K562 (cell line): Measurements from ENCODE around the gene CENPC. TPM values are rescaled to one million over a fixed set of nuclear protein-coding genes. Genes with fewer than 3 reads are reported as not detected.

Experiments used
- ATAC-seq: fragments of 200-7000 bp; cut with Tn5 transposase; 3 replicates; pipeline ENCODE4 v1.9.1; 2020; ENCODE audit warnings: moderate library complexity
- BruUV-seq: library from RNA; stranded (reverse); fragments of 400-500 nt; replicated peaks from 2 replicates; lab custom pipeline; 2021; lab: Mats Ljungman, UMichigan
- CTCF ChIA-PET: fragments of 300-600 bp; formaldehyde crosslinking; extraction: SDS; loops from one replicate; lab custom pipeline; 2021; ENCODE audit warnings: low intra/inter-chr PET ratio; lab: Yijun Ruan, JAX
- POLR2A ChIA-PET: fragments of 300-600, 350-650 bp; sonication (Branson Sonifier 250); formaldehyde crosslinking; extraction: SDS; loops from one replicate; lab custom pipeline; 2021; ENCODE audit warnings: antibody characterized with exemption, inconsistent platforms; lab: Yijun Ruan, JAX
- DNase-seq, 4 experiments: peaks; one replicate each; pipeline versions ENCODE4 v3.0.0 to v3.0.0-alpha.2; 2011 to 2018; ENCODE audit warnings: low spot score in 3 of 4, mixed read lengths in 3 of 4; ENCODE audit errors: extremely low read depth in 1 of 4
- FAIRE-seq: peaks from 2 replicates; lab custom pipeline; 2011; peaks lifted over from hg19 to GRCh38; lab: Jason Lieb, UNC
- H2AFZ ChIP-seq: 2 replicates; pipeline ENCODE4 v1.6.0; 2011; ENCODE audit warnings: low read depth, low read length, control low read depth, inconsistent platforms
- H3K27ac ChIP-seq: fragments of 200-600 bp; 3 replicates; pipeline ENCODE4 v1.8.0; 2011; ENCODE audit warnings: low read depth, mild to moderate bottlenecking, control low read depth, inconsistent platforms, low read length, moderate library complexity, mixed read lengths; ENCODE audit errors: extremely low read depth
- H3K27me3 ChIP-seq, 2 experiments: fragments of 300-600 bp in 1 of 2; 2 replicates in 1 of 2; 3 replicates in 1 of 2; pipeline versions ENCODE4 v1.6.0 to v1.8.0; 2011; ENCODE audit warnings: inconsistent platforms in 2 of 2, low read length in 2 of 2, mild to moderate bottlenecking in 1 of 2, mixed read lengths in 1 of 2, moderate library complexity in 1 of 2; ENCODE audit not compliant: control insufficient read depth in 2 of 2, insufficient read depth in 2 of 2
- H3K36me3 ChIP-seq: fragments of 300-600 bp; 3 replicates; pipeline ENCODE4 v1.8.0; 2011; ENCODE audit warnings: mild to moderate bottlenecking, low read length, inconsistent platforms; ENCODE audit not compliant: control insufficient read depth, insufficient read depth
- H3K4me1 ChIP-seq, 2 experiments: fragments of 200-600 bp in 1 of 2; replicated peaks in 1 of 2; 2 replicates in 1 of 2; 3 replicates in 1 of 2; pipeline versions ENCODE4 v1.5.1 to v1.8.0; 2011; ENCODE audit warnings: inconsistent platforms in 2 of 2, low read length in 2 of 2, mild to moderate bottlenecking in 1 of 2, mixed read lengths in 1 of 2, moderate library complexity in 1 of 2; ENCODE audit not compliant: control insufficient read depth in 2 of 2, insufficient read depth in 2 of 2
- H3K4me2 ChIP-seq: 2 replicates; pipeline ENCODE4 v1.6.1; 2011; ENCODE audit warnings: low read length, control low read depth, inconsistent platforms, mixed read lengths; ENCODE audit not compliant: insufficient read depth
- H3K4me3 ChIP-seq: fragments of 200-600 bp; sonication (generic), shearing (Covaris generic); 2 replicates; pipeline ENCODE4 v1.5.1; 2016; ENCODE audit warnings: control low read depth, inconsistent platforms
- H3K79me2 ChIP-seq: fragments of 200-600 bp; 3 replicates; pipeline ENCODE4 v1.8.0; 2011; ENCODE audit warnings: low read length, inconsistent platforms; ENCODE audit not compliant: control insufficient read depth, insufficient read depth
- H3K9ac ChIP-seq, 2 experiments: 2 replicates each; pipeline versions ENCODE4 v1.6.0 to v1.6.1; 2011; ENCODE audit warnings: low read depth in 2 of 2, low read length in 2 of 2, control low read depth in 1 of 2, inconsistent platforms in 1 of 2, mild to moderate bottlenecking in 1 of 2, mixed read lengths in 1 of 2; ENCODE audit not compliant: insufficient read depth in 1 of 2
- H3K9me1 ChIP-seq: one replicate; pipeline ENCODE4 v1.6.0; 2011; ENCODE audit warnings: inconsistent platforms, mild to moderate bottlenecking, low read length, moderate library complexity; ENCODE audit not compliant: control insufficient read depth, insufficient read depth
- H3K9me3 ChIP-seq: replicated peaks from 2 replicates; pipeline ENCODE4 v1.5.1; 2011; ENCODE audit warnings: low read depth, low read length, inconsistent platforms; ENCODE audit not compliant: control insufficient read depth, insufficient read depth
- H4K20me1 ChIP-seq: replicated peaks from 2 replicates; pipeline ENCODE4 v1.6.1; 2011; ENCODE audit warnings: low read length, inconsistent platforms, mixed read lengths; ENCODE audit not compliant: control insufficient read depth, insufficient read depth
- ARHGAP35 ChIP-seq: fragments of 450-650 bp; IDR thresholded peaks from 2 replicates; pipeline ENCODE4 v1.6.1; 2018; ENCODE audit not compliant: partially characterized antibody
- CEBPZ ChIP-seq: fragments of 150-350 bp; IDR thresholded peaks from 2 replicates; pipeline ENCODE4 v1.6.1; 2014; ENCODE audit warnings: low read depth, mild to moderate bottlenecking, low read length, borderline replicate concordance
- GTF2A2 ChIP-seq: IDR thresholded peaks from 2 replicates; pipeline ENCODE4 v1.6.1; 2016; ENCODE audit warnings: mild to moderate bottlenecking, missing genetic modification characterization, missing compliant biosample characterization
- NFYB ChIP-seq: IDR thresholded peaks from 2 replicates; pipeline ENCODE4 v1.6.1; 2011; ENCODE audit warnings: mild to moderate bottlenecking, moderate library complexity; ENCODE audit not compliant: insufficient read length; ENCODE audit errors: extremely low read depth
- NKRF ChIP-seq: fragments of 450-650 bp; IDR thresholded peaks from 2 replicates; pipeline ENCODE4 v1.6.1; 2016; ENCODE audit warnings: borderline replicate concordance
- SNIP1 ChIP-seq: fragments of 450-650 bp; IDR thresholded peaks from 2 replicates; pipeline ENCODE4 v1.7.1; 2017; ENCODE audit warnings: low read depth, mild to moderate bottlenecking
- XRCC3 ChIP-seq: fragments of 450-650 bp; IDR thresholded peaks from 2 replicates; pipeline ENCODE4 v1.6.1; 2017; ENCODE audit warnings: mild to moderate bottlenecking, moderate library complexity
- ZNF551 ChIP-seq: fragments of 250-450 bp; sonication (Bioruptor Pico); IDR thresholded peaks from 2 replicates; pipeline ENCODE4 v1.5.0; 2021; ENCODE audit warnings: mild to moderate bottlenecking, moderate library complexity
- WGBS: fragments of 100-300 bp; shearing (Covaris generic); methylation state at CpG from one replicate; pipeline ENCODE4 v1.1.6; 2016; ENCODE audit warnings: low coverage, mixed read lengths; ENCODE audit not compliant: insufficient coverage; ENCODE audit errors: missing lambda C conversion rate; 5-methylcytosine and 5-hydroxymethylcytosine counted together
- in situ Hi-C: fragments of 300-500 bp; cut with MboI; formaldehyde crosslinking; loops from 4 replicates; pipeline ENCODE4 v1.15.0; 2018; ENCODE audit warnings: inconsistent platforms, mixed read lengths
- intact Hi-C: fragments of 100-400 bp; cut with micrococcal nuclease; formaldehyde crosslinking; loops from 2 replicates; pipeline ENCODE4 v1.14.2; 2022
- polyA plus RNA-seq, 8 experiments: library from polyadenylated mRNA; depleted of rRNA in 4 of 8; stranded (reverse) in 5 of 8; unstranded in 3 of 8; fragments of >200 nt; fragmentation: Nextera tagmentation in 2 of 8; fragmentation: Illumina TruSeq in 1 of 8; extraction: Ambion mirVana in 2 of 8; extraction: Trizol in 1 of 8; gene quantifications; 2 replicates each; pipeline versions ENCODE4 v1.2.1 to v1.2.3, GENCODE V29; 2011 to 2014; ENCODE audit warnings: inconsistent platforms in 1 of 8, missing spikeins in 1 of 8
- total RNA-seq, 7 experiments: library from RNA; depleted of rRNA in 6 of 7; stranded (reverse); fragments of >200 nt in 6 of 7; fragmentation: Illumina TruSeq in 2 of 7; extraction: Trizol in 2 of 7; gene quantifications; 2 replicates each; pipeline versions ENCODE4 v1.2.1 to v1.2.3, GENCODE V29; 2011 to 2021; ENCODE audit warnings: low replicate concordance in 1 of 7
- TF ChIP-seq, protein P1 (sequence below): sonication (generic); formaldehyde crosslinking; IDR thresholded peaks from 2 replicates; pipeline ENCODE4 v1.5.0; 2020; ENCODE audit warnings: missing genetic modification reagents
- TF ChIP-seq, protein P2 (sequence below), 2 experiments: fragments of 450-650 bp; IDR thresholded peaks; 2 replicates each; pipeline ENCODE4 v1.6.1; 2018; ENCODE audit warnings: mild to moderate bottlenecking in 2 of 2, low read depth in 1 of 2; ENCODE audit not compliant: partially characterized antibody in 2 of 2

CENPC gene
- total and polyA plus RNA-seq, 9 of the 15 experiments (the other 6 are each of a cell fraction or from before 2014, with no cell fraction given): 18.1 to 48.5 (median 30.8) TPM

DNA sequence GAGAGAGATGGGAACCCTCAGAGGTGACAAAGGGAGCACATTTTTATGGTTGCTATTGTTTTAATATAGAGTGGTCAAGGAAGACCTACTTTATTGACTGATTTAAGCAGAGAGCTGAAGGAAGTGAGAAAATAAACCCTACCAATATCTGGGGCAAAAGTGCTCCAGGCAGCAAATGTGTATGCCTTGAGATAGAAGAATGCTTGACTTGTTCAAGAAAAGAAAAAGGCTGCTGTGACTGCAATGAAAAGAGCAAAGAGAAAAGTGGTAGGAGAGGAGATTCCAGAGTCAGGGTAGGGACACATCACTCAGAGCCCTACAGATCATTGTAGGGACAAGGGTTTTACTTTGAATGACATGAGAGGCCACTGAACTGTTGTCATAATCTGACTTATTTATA lies 39.2 kb upstream of the CENPC start (continued):
- TF ChIP-seq ARHGAP35 (no peak), CEBPZ (no peak), ZNF551 (no peak), GTF2A2 (tag) (no peak), XRCC3 (no peak)

GRCh38 chr4:67581913-67582312 lies 36.6 kb upstream of the CENPC start:
- no peak for FAIRE-seq
- H3K9me1 ChIP-seq: no peaks in the 10 kb centered on the region
- ChIA-PET CTCF (no interaction called here), POLR2A (interaction anchor here (1.2 kb wide), 1 partner anchor 10 kb away, joined by 3 read pairs; no protein-coding TSS in a partner anchor)
- no peaks in the 10 kb centered on the region for H4K20me1 ChIP-seq
- WGBS: 50% methylated on average over 2 of the region's 2 CpGs
- H3K27me3 ChIP-seq: no peaks in the 10 kb centered on the region
- H3K79me2 ChIP-seq: no peaks in the 10 kb centered on the region
- H3K4me1 ChIP-seq: peaks cover 0 to 11% of the 10 kb centered on the region in 2 experiments; a peak in 2 of 5 replicates
- DNase-seq: no peak
- no peak overlapping the region for H3K4me2 ChIP-seq
- H3K36me3 ChIP-seq: no peaks in the 10 kb centered on the region
- no TSS peak for BruUV-seq
- no peak overlapping the region for H3K27ac ChIP-seq
- H3K4me3 ChIP-seq: no peak overlapping the region
- H3K9ac ChIP-seq: no peak overlapping the region
- intact Hi-C loops: no loop called here
- no peaks in the 10 kb centered on the region; the same call in 1 of the 2 replicates for H3K9me3 ChIP-seq
- in situ Hi-C loops: no loop called here
- no peak for ATAC-seq
- no peak overlapping the region for H2AFZ ChIP-seq
- TF ChIP-seq, protein P1, sequence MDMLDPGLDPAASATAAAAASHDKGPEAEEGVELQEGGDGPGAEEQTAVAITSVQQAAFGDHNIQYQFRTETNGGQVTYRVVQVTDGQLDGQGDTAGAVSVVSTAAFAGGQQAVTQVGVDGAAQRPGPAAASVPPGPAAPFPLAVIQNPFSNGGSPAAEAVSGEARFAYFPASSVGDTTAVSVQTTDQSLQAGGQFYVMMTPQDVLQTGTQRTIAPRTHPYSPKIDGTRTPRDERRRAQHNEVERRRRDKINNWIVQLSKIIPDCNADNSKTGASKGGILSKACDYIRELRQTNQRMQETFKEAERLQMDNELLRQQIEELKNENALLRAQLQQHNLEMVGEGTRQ: no peak
- TF ChIP-seq, protein P2, sequence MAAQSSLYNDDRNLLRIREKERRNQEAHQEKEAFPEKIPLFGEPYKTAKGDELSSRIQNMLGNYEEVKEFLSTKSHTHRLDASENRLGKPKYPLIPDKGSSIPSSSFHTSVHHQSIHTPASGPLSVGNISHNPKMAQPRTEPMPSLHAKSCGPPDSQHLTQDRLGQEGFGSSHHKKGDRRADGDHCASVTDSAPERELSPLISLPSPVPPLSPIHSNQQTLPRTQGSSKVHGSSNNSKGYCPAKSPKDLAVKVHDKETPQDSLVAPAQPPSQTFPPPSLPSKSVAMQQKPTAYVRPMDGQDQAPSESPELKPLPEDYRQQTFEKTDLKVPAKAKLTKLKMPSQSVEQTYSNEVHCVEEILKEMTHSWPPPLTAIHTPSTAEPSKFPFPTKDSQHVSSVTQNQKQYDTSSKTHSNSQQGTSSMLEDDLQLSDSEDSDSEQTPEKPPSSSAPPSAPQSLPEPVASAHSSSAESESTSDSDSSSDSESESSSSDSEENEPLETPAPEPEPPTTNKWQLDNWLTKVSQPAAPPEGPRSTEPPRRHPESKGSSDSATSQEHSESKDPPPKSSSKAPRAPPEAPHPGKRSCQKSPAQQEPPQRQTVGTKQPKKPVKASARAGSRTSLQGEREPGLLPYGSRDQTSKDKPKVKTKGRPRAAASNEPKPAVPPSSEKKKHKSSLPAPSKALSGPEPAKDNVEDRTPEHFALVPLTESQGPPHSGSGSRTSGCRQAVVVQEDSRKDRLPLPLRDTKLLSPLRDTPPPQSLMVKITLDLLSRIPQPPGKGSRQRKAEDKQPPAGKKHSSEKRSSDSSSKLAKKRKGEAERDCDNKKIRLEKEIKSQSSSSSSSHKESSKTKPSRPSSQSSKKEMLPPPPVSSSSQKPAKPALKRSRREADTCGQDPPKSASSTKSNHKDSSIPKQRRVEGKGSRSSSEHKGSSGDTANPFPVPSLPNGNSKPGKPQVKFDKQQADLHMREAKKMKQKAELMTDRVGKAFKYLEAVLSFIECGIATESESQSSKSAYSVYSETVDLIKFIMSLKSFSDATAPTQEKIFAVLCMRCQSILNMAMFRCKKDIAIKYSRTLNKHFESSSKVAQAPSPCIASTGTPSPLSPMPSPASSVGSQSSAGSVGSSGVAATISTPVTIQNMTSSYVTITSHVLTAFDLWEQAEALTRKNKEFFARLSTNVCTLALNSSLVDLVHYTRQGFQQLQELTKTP (IDR thresholded peaks at IDR 0.05; ENCODE audit: low read depth in 1 of 2, partially characterized antibody in 2 of 2): no peak
- no peak for TF ChIP-seq NKRF
- TF ChIP-seq SNIP1: no peak
- TF ChIP-seq NFYB: no peak
